Renal pelvis (tissue), 12 donors: ENCODE measurements around the gene ARL6. TPM values are rescaled to one million over a fixed set of nuclear protein-coding genes. Genes with fewer than 3 reads are reported as not detected.

Experiments
- DNase-seq: peaks from one replicate; pipeline ENCODE4 v3.0.0-alpha.2; 2013
- long read RNA-seq, 16 experiments: transcript quantifications; one replicate each; lab custom pipeline, GENCODE V29; 2026
- polyA plus RNA-seq, 3 donors: library from polyadenylated mRNA; unstranded; fragments of 120-200 nt; gene quantifications; one replicate each; pipeline ENCODE4 v1.2.1, GENCODE V29; 2013; ENCODE audit not compliant: insufficient read length in 3 of 3

The ARL6 gene, protein sequence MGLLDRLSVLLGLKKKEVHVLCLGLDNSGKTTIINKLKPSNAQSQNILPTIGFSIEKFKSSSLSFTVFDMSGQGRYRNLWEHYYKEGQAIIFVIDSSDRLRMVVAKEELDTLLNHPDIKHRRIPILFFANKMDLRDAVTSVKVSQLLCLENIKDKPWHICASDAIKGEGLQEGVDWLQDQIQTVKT
- polyA plus RNA-seq: 10 to 100 TPM; 12.1 to 16.2 (median 12.6) TPM
- long read RNA-seq, donor 1, full-length matches to known transcripts: 4 of 4 reads
- long read RNA-seq, donor 1, partial matches to known transcripts: 0 of 4 reads
- long read RNA-seq, donor 1, other reads (novel, unspliced or antisense): 0 of 4 reads
- long read RNA-seq, donor 2, full-length matches to known transcripts: 5 of 5 reads
- long read RNA-seq, donor 2, partial matches to known transcripts: 0 of 5 reads
- long read RNA-seq, donor 2, other reads (novel, unspliced or antisense): 0 of 5 reads
- long read RNA-seq, donor 3, full-length matches to known transcripts: 3 of 3 reads
- long read RNA-seq, donor 3, partial matches to known transcripts: 0 of 3 reads
- long read RNA-seq, donor 3, other reads (novel, unspliced or antisense): 0 of 3 reads
- long read RNA-seq, donor 4, full-length matches to known transcripts: 3 of 3 reads
- long read RNA-seq, donor 4, partial matches to known transcripts: 0 of 3 reads
- long read RNA-seq, donor 4, other reads (novel, unspliced or antisense): 0 of 3 reads
- long read RNA-seq, donor 5, full-length matches to known transcripts: 3 of 3 reads
- long read RNA-seq, donor 5, partial matches to known transcripts: 0 of 3 reads
- long read RNA-seq, donor 5, other reads (novel, unspliced or antisense): 0 of 3 reads
- long read RNA-seq, donor 6, full-length matches to known transcripts: 4 of 4 reads
- long read RNA-seq, donor 6, partial matches to known transcripts: 0 of 4 reads
- long read RNA-seq, donor 6, other reads (novel, unspliced or antisense): 0 of 4 reads
- long read RNA-seq, donor 7, full-length matches to known transcripts: 4 of 4 reads
- long read RNA-seq, donor 7, partial matches to known transcripts: 0 of 4 reads
- long read RNA-seq, donor 7, other reads (novel, unspliced or antisense): 0 of 4 reads
- long read RNA-seq, donor 8, full-length matches to known transcripts: 3 of 3 reads
- long read RNA-seq, donor 8, partial matches to known transcripts: 0 of 3 reads
- long read RNA-seq, donor 8, other reads (novel, unspliced or antisense): 0 of 3 reads
- long read RNA-seq, donor 9, full-length matches to known transcripts: 5 of 5 reads
- long read RNA-seq, donor 9, partial matches to known transcripts: 0 of 5 reads
- long read RNA-seq, donor 9, other reads (novel, unspliced or antisense): 0 of 5 reads
- long read RNA-seq, donor 10, full-length matches to known transcripts: 3 of 3 reads
- long read RNA-seq, donor 10, partial matches to known transcripts: 0 of 3 reads
- long read RNA-seq, donor 10, other reads (novel, unspliced or antisense): 0 of 3 reads
- long read RNA-seq, donor 11, full-length matches to known transcripts: 6 of 6 reads
- long read RNA-seq, donor 11, partial matches to known transcripts: 0 of 6 reads
- long read RNA-seq, donor 11, other reads (novel, unspliced or antisense): 0 of 6 reads
- long read RNA-seq, donor 12, full-length matches to known transcripts: 8 of 8 reads
- long read RNA-seq, donor 12, partial matches to known transcripts: 0 of 8 reads
- long read RNA-seq, donor 12, other reads (novel, unspliced or antisense): 0 of 8 reads
- long read RNA-seq, donor 13, full-length matches to known transcripts: 2 of 2 reads
- long read RNA-seq, donor 13, partial matches to known transcripts: 0 of 2 reads
- long read RNA-seq, donor 13, other reads (novel, unspliced or antisense): 0 of 2 reads
- long read RNA-seq, donor 14: 0 reads
- long read RNA-seq, donor 15, full-length matches to known transcripts: 3 of 3 reads
- long read RNA-seq, donor 15, partial matches to known transcripts: 0 of 3 reads
- long read RNA-seq, donor 15, other reads (novel, unspliced or antisense): 0 of 3 reads
- long read RNA-seq, donor 16, full-length matches to known transcripts: 3 of 3 reads
- long read RNA-seq, donor 16, partial matches to known transcripts: 0 of 3 reads
- long read RNA-seq, donor 16, other reads (novel, unspliced or antisense): 0 of 3 reads

DNA sequence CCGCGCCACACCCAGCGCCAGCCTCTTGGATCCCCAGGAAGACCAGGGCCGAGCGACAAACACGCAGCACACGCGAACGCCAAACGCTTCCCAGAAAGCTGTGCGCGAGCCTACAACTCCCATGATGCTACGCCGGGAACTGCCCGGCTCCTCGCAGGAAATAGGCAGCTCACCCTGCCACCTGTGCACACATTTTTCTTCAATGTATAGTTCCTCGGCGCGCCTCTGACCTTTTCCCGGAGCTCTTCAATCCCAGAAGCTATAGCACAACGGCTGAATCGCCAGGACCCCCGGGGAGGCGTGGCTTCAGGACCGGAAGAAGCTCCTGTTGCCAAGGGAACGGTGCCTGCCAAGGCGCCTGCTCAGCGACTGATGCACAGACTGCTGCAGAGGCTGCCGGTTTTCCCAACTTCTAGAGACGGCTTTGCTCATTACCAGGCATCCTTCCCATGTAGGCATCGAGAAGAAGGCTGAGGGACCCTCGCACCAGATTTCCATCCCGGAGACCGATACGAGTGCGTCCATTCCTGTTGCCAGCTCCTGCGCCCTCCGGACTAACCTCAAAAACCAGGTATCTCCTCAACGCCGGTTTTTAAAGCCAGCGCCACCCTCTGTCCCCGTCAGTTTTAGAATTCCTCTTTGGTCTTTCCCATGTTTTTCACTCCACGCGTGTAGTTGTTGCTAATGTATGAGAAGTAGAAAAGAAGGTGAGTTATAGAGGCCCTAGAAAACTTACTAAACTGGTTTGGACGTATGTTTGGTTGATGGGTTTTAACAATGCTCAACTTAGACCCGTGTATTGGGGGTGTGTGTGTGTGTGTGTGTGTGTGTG, at the start of gene ARL6:
ARL6 (plus strand) TSS at position 352 of the 832 bp plus-strand sequence. CDS start 3,350 bp downstream, outside the sequence.
- DNase-seq: peak; percentile 85

DNA sequence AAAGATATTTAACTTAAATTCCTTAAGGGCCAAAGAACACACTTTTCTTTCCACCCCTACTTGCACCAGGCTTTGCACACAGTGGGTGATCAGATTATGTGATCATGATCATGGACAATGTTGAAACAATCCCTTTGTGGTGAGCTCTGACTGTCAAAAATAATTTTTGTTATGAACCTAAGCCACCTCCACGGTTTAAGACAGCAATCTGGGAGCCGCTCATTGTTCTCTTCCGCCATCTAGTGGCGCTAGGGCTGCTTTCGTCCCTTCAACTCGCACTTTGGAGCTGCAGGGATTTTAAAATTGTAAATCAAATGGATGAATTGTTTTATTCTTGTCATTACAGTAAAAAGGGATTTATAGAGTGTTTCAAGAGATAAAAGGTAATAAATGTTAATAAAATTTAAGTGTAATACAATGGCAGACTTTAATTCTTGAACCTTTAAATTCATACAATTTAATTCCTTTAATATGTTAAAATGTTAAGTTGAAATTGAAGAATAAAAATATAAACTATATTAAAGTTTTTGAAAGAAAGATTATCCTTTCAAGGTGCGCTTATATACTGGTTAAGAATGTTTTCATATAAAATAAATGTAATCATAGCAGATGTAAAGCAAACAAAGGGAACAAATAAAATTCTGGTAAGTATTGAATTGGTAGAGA, 45.3 kb upstream of the ARL6 start:
- DNase-seq: peak; percentile 69

DNA sequence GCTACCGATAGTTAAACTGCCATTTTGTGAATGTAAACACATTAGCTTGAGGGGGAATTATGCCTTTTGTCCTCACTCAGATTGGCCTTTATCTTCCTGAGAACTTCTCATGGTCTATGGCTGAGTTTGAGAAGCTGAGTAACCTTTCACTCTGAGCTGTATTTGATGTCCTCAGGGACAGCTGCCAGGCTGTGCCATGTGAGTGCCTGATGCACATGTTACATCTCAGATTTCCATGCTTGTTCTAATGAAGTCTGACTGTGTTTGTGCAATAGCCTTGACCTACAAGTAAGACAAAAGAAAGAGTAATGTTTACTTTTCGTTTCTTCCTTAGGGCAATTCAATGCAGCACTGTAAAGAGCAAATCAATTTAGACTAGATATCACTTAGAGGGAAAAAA, 44.1 kb upstream of the ARL6 start:
- no peak for DNase-seq

DNA sequence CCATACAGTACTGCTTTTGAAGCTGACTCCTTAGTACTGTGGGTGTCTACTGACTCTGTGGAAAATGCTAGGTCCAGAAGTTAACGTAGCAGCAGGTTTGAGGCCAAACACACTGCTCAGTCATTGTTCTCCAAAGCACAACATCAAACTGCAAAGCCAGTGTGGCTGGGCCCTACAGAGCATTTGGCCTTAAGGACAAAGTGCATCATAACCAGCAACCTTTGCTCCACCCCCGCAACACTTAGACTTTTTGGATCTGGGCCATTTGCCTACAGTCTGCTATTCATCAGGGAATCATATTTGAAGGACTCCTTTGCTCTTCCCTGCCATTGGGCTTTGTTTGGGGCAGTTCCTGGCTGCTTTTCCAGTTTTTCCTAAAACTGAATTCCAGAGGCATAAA, 43.1 kb upstream of the ARL6 start:
- no peak for DNase-seq

DNA sequence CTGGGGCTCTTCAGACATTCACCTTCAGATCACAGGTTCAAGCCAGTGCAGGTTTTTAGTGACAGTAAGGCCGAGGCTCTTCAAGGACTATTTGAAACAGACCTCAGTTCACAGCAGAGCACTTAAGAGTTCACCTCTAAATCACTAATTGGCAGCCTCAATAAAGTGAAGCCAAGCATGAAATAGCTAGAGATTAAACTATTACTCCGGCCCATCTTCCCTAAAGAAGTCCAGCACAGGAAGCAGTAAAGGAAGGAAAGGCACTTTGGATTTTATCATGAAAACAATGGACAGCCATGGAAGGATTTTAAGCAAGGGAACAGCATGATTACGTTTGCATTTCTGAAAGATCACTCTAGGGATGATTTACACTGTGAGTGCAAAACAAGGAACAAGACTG, 27.6 kb upstream of the ARL6 start:
- DNase-seq: peak; percentile 73

DNA sequence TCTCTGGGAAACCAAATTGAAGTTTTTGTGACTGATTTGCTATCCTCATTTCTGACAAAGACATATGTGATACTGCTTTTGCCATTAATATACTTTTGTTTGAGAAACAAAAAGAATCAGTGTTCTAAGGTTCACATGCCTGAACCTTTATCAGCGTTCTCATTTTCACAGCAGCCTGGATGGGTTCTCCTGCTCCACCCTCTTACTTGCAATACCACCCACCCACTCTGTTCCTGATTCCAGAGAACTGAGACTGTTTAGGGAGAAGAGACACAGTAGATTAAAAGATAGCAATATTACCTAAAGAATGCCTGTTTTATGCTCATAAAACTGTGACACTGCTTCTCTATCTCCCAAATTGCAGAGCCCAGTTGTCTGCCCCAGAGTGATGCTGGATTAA, 25.8 kb upstream of the ARL6 start:
- no peak for DNase-seq

DNA sequence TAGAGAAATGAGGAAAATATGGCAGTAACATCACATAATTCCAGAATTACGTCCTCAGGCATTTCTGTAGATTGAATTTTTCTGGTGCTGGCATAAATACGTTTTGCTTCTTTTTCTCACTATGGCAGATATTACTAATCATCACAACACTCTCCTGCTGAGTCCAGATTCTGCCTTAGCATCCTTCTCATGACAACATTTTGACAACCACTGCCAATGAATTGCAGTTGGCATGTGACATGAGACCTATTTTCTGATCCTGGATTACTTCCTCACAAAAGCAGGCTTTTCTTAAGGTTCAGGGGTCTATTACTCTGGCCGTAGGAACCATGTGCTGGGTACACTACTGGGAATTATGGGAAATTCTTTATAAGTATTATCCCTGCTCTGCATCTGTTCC, 22.5 kb upstream of the ARL6 start:
- no peak for DNase-seq

DNA sequence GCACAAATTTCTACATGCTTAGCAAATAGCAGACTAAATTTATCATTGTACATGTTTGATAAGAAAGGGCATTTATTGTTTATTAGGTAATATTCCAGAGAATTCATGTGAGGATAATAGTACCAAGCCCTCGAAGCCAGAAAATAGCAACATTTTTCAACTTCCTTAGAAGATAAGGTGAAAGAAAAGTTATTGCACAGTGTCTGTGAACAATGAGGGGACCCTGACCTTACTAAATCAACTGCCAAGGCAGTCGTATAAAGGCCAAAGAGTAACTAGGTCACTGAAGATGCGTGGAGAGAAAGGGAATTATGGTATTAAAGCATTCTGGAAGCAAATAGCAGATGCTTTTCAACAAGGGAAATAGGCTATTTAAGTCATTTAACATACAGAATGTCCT, 20.3 kb upstream of the ARL6 start:
- DNase-seq: no peak

DNA sequence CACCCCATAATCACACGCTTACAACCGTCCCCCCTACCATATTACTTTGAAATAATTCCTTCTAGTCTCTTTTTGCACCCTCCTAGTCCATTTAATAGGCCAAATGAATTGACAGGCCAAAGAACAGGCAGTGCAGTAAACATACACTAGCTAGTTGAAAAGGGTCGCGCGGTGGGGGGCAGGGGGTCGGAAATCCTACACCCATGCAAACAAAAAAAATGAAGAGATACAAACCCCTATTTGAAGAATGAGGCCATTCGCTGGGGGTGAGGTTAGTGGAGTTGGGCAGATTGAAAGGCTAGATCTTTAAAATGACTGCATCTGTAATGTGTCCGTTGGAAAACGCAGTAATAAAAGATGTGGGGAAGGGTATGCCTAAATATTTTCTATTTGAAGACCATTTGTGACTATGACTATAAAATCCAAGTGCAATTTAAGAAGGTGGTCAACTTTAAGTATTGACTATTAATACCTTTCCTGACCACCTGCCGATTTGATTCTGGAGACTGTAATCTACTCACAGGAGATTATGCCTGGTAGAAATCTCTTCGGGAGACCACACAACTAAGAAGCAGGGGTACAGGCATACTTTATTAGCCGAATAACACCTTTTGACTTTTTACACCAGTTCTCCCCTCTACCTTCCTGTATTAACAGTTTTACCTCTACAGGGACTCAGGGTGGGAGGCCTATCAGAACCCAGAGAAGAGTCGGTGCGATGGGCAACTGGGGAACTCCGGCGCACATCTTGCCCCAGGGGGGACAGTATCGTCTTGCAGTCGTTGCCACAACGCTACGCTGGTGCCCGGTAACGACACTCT, 762 bp upstream of the ARL6 start:
- peak; percentile 4 for DNase-seq

DNA sequence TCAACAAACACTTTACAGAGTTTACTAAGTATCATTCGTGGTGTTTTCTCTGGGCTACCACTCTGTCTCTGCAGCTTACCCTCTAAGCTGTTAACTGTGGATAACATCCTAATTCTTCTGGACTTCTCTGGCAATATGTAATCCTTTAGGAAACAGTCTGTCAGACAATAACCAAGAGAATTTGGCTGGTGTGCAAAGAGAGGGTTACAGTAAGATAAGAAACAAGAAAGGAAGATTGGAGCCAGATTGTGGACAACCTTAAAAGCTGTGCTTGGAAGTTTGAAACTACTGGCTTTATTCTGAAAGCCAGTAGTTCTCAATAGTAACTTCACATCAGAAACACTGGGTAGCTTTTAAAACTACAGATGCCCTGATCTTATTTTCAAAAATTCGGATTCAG, 778 bp downstream of the ARL6 start:
- peak; percentile 1 for DNase-seq

DNA sequence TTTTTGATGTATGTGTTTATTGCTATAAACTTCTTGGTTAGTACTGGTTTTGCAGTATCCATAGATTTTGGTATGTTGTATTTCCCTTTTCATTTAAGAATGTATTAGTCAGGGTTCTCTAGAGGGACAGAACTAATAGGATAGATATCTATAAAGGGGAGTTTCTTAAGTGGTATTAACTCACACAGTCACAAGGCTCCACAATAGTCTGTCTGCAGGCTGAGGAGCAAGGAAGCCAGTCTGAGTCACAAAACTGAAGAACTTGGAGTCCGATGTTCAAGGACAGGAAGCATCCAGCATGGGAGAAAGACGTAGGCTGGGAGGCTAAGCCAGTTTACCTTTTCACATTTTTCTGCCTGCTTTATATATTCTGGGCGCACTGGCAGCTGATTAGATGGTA, 8.4 kb downstream of the ARL6 start:
- no peak for DNase-seq

DNA sequence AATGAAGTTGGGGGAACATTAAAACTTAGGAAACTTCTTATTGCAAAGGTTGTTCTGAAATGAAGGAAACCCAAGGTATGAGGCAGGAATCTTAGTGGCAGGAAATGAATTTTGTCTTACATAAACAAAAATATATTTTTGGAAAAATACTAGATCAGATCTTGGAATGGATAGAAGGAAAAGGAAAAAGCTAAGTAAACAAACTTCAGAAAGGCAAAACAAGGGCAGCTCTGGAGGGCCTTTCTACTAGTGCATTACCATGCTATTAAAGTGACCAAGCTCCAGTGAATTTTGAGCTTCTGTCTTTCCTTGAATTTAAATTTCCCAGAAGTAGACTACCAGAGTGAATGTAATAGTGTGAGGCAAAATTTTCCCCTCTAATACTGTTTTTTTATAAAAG, 13.6 kb downstream of the ARL6 start:
- DNase-seq: no peak

DNA sequence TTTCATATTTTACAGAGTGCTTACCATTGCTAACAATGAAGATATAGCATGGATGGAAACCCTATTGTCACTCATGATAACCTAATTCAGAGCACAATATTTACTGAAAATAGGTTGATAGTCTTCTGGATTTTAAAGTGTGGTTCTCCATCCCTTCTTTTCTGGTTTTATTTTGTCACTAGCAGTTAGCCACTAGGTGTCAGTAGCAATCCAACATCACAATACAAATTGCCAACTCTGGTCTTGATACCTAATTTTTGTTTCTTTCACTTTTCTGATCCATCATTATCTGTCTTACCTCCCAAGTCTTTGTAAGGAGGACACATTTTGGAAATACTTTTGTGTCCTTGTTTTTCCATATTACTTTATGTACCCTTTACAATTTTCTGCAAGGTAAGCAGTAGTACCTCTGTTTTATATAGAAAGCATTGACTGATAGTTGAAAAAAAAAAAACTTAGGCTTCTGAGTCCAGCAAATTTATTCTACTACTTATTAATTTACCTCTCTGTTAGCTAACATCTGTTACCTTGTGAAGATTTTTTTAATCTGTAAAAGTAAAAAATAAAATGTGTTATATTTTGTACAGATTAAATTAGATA, 29.0 kb downstream of the ARL6 start:
- peak; percentile 49 for DNase-seq

DNA sequence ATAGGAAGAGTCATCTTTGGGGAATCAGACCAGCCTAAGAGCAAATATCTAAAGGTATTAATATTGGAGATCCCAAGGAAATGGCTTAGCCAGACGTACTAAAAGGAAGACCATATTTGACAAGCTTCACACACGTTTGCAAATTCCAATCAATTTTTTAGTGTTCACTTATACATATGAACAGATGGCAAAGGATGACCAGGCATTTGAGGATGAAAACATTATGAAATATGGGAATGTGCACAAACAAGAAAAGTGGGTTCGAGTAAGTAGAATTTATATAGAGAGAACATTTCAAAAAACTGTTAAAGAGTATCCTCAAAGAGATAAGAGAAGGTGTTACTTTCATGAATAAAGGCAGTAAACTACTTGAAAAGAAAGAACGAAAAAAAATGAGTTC, 31.4 kb downstream of the ARL6 start:
- DNase-seq: no peak

DNA sequence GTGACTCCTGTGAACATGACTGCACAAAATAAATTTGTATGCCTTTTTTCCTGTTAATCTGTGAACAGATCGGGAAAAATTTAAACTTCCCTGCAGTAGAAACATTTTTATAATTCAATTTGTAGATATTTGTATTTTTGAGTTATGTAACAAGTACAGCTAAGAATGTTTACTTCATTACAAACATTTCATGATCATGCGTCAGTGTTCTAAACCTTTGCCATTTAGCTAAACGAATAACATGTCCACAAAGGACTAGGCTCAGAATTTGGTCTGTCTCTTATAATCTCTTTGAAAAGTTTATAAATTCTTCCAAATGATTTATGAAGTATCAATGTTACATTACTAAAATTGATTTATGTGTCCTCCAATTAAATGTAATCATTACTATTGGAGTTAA, 39.9 kb downstream of the ARL6 start:
- DNase-seq: no peak

DNA sequence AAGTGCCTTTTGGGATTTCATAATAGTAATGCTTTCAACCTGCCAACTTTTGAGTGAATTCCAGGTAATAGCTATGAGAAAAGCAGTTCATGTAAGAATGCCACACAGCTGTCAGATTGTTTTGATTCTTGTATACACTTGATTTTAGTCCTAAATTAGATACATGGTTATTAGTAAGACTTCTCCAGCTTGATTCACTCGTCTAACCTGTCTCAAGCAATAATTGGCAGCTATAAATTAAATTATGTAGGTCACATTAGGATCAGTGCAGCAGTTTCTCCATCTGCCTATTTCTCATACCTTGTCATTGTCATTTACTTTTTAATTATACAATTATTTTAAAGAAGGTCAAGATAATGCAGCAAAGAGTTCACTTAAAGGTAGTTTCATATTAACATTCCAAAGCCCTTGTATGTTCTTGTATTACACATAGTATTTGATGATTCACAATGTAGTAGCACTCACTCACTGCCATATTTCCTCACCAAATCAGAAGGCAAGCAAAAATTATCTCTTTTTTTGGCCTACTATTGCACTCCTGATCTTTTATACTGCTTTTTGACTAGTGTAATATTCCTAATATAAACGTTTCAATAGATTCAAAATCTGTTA, 46.3 kb downstream of the ARL6 start:
- no peak for DNase-seq
